K562 (cell line): ENCODE data around the gene ZFPM1. TPM values are rescaled to one million over a fixed set of nuclear protein-coding genes. Genes with fewer than 3 reads are reported as not detected.

ENCODE experiments used
- ATAC-seq: fragments of 200-7000 bp; cut with Tn5 transposase; 3 replicates; pipeline ENCODE4 v1.9.1; 2020; ENCODE audit warnings: moderate library complexity
- BruUV-seq: library from RNA; stranded (reverse); fragments of 400-500 nt; replicated peaks from 2 replicates; lab custom pipeline; 2021; lab: Mats Ljungman, UMichigan
- CTCF ChIA-PET: fragments of 300-600 bp; formaldehyde crosslinking; extraction: SDS; loops from one replicate; lab custom pipeline; 2021; ENCODE audit warnings: low intra/inter-chr PET ratio; lab: Yijun Ruan, JAX
- POLR2A ChIA-PET: fragments of 300-600, 350-650 bp; sonication (Branson Sonifier 250); formaldehyde crosslinking; extraction: SDS; loops from one replicate; lab custom pipeline; 2021; ENCODE audit warnings: antibody characterized with exemption, inconsistent platforms; lab: Yijun Ruan, JAX
- DNase-seq, 4 experiments: peaks; one replicate each; pipeline versions ENCODE4 v3.0.0 to v3.0.0-alpha.2; 2011 to 2018; ENCODE audit warnings: low spot score in 3 of 4, mixed read lengths in 3 of 4; ENCODE audit errors: extremely low read depth in 1 of 4
- FAIRE-seq: peaks from 2 replicates; lab custom pipeline; 2011; peaks lifted over from hg19 to GRCh38; lab: Jason Lieb, UNC
- H2AFZ ChIP-seq: 2 replicates; pipeline ENCODE4 v1.6.0; 2011; ENCODE audit warnings: low read depth, low read length, control low read depth, inconsistent platforms
- H3K27ac ChIP-seq: fragments of 200-600 bp; 3 replicates; pipeline ENCODE4 v1.8.0; 2011; ENCODE audit warnings: low read depth, mild to moderate bottlenecking, control low read depth, inconsistent platforms, low read length, moderate library complexity, mixed read lengths; ENCODE audit errors: extremely low read depth
- H3K27me3 ChIP-seq, 2 experiments: fragments of 300-600 bp in 1 of 2; 2 replicates in 1 of 2; 3 replicates in 1 of 2; pipeline versions ENCODE4 v1.6.0 to v1.8.0; 2011; ENCODE audit warnings: inconsistent platforms in 2 of 2, low read length in 2 of 2, mild to moderate bottlenecking in 1 of 2, mixed read lengths in 1 of 2, moderate library complexity in 1 of 2; ENCODE audit not compliant: control insufficient read depth in 2 of 2, insufficient read depth in 2 of 2
- H3K36me3 ChIP-seq: fragments of 300-600 bp; 3 replicates; pipeline ENCODE4 v1.8.0; 2011; ENCODE audit warnings: mild to moderate bottlenecking, low read length, inconsistent platforms; ENCODE audit not compliant: control insufficient read depth, insufficient read depth
- H3K4me1 ChIP-seq, 2 experiments: fragments of 200-600 bp in 1 of 2; replicated peaks in 1 of 2; 2 replicates in 1 of 2; 3 replicates in 1 of 2; pipeline versions ENCODE4 v1.5.1 to v1.8.0; 2011; ENCODE audit warnings: inconsistent platforms in 2 of 2, low read length in 2 of 2, mild to moderate bottlenecking in 1 of 2, mixed read lengths in 1 of 2, moderate library complexity in 1 of 2; ENCODE audit not compliant: control insufficient read depth in 2 of 2, insufficient read depth in 2 of 2
- H3K4me2 ChIP-seq: 2 replicates; pipeline ENCODE4 v1.6.1; 2011; ENCODE audit warnings: low read length, control low read depth, inconsistent platforms, mixed read lengths; ENCODE audit not compliant: insufficient read depth
- H3K4me3 ChIP-seq: fragments of 200-600 bp; sonication (generic), shearing (Covaris generic); 2 replicates; pipeline ENCODE4 v1.5.1; 2016; ENCODE audit warnings: control low read depth, inconsistent platforms
- H3K79me2 ChIP-seq: fragments of 200-600 bp; 3 replicates; pipeline ENCODE4 v1.8.0; 2011; ENCODE audit warnings: low read length, inconsistent platforms; ENCODE audit not compliant: control insufficient read depth, insufficient read depth
- H3K9ac ChIP-seq, 2 experiments: 2 replicates each; pipeline versions ENCODE4 v1.6.0 to v1.6.1; 2011; ENCODE audit warnings: low read depth in 2 of 2, low read length in 2 of 2, control low read depth in 1 of 2, inconsistent platforms in 1 of 2, mild to moderate bottlenecking in 1 of 2, mixed read lengths in 1 of 2; ENCODE audit not compliant: insufficient read depth in 1 of 2
- H3K9me1 ChIP-seq: one replicate; pipeline ENCODE4 v1.6.0; 2011; ENCODE audit warnings: inconsistent platforms, mild to moderate bottlenecking, low read length, moderate library complexity; ENCODE audit not compliant: control insufficient read depth, insufficient read depth
- H3K9me3 ChIP-seq: replicated peaks from 2 replicates; pipeline ENCODE4 v1.5.1; 2011; ENCODE audit warnings: low read depth, low read length, inconsistent platforms; ENCODE audit not compliant: control insufficient read depth, insufficient read depth
- H4K20me1 ChIP-seq: replicated peaks from 2 replicates; pipeline ENCODE4 v1.6.1; 2011; ENCODE audit warnings: low read length, inconsistent platforms, mixed read lengths; ENCODE audit not compliant: control insufficient read depth, insufficient read depth
- HNRNPLL ChIP-seq: fragments of 200-400 bp; formaldehyde crosslinking; IDR thresholded peaks from 2 replicates; pipeline ENCODE4 v1.6.1; 2017; ENCODE audit warnings: low read length, low read depth, mild to moderate bottlenecking; ENCODE audit not compliant: poor library complexity, severe bottlenecking
- SAP30 ChIP-seq: fragments of 200-600 bp; sonication (generic); IDR thresholded peaks from 2 replicates; pipeline ENCODE4 v1.6.1; 2012; ENCODE audit warnings: borderline replicate concordance, low read depth, mild to moderate bottlenecking, moderate library complexity, low read length, control low read depth, inconsistent platforms; ENCODE audit not compliant: insufficient read depth, poor library complexity, severe bottlenecking
- TEAD2 ChIP-seq: fragments of 450-650 bp; IDR thresholded peaks from 2 replicates; pipeline ENCODE4 v1.6.1; 2016; ENCODE audit warnings: missing genetic modification characterization, control low read depth, missing compliant biosample characterization
- ZC3H4 ChIP-seq: sonication (generic); formaldehyde crosslinking; IDR thresholded peaks from 2 replicates; pipeline ENCODE4 v1.9.0; 2021; ENCODE audit warnings: missing genetic modification reagents, borderline replicate concordance
- ZNF263 ChIP-seq: sonication (generic); formaldehyde crosslinking; IDR thresholded peaks from 2 replicates; pipeline ENCODE4 v1.8.0; 2022; ENCODE audit warnings: mild to moderate bottlenecking, missing genetic modification reagents, borderline replicate concordance
- ZNF324 ChIP-seq: fragments of 250-450 bp; sonication (Bioruptor Pico); IDR thresholded peaks from 2 replicates; pipeline ENCODE4 v1.4.0; 2020; ENCODE audit warnings: mild to moderate bottlenecking
- ZSCAN32 ChIP-seq: fragments of 450-650 bp; formaldehyde crosslinking; IDR thresholded peaks from 2 replicates; pipeline ENCODE4 v1.4.0; 2020; ENCODE audit warnings: mild to moderate bottlenecking, moderate library complexity
- WGBS: fragments of 100-300 bp; shearing (Covaris generic); methylation state at CpG from one replicate; pipeline ENCODE4 v1.1.6; 2016; ENCODE audit warnings: low coverage, mixed read lengths; ENCODE audit not compliant: insufficient coverage; ENCODE audit errors: missing lambda C conversion rate; 5-methylcytosine and 5-hydroxymethylcytosine counted together
- in situ Hi-C: fragments of 300-500 bp; cut with MboI; formaldehyde crosslinking; loops from 4 replicates; pipeline ENCODE4 v1.15.0; 2018; ENCODE audit warnings: inconsistent platforms, mixed read lengths
- intact Hi-C: fragments of 100-400 bp; cut with micrococcal nuclease; formaldehyde crosslinking; loops from 2 replicates; pipeline ENCODE4 v1.14.2; 2022
- polyA plus RNA-seq, 8 experiments: library from polyadenylated mRNA; depleted of rRNA in 4 of 8; stranded (reverse) in 5 of 8; unstranded in 3 of 8; fragments of >200 nt; fragmentation: Nextera tagmentation in 2 of 8; fragmentation: Illumina TruSeq in 1 of 8; extraction: Ambion mirVana in 2 of 8; extraction: Trizol in 1 of 8; gene quantifications; 2 replicates each; pipeline versions ENCODE4 v1.2.1 to v1.2.3, GENCODE V29; 2011 to 2014; ENCODE audit warnings: inconsistent platforms in 1 of 8, missing spikeins in 1 of 8
- total RNA-seq, 7 experiments: library from RNA; depleted of rRNA in 6 of 7; stranded (reverse); fragments of >200 nt in 6 of 7; fragmentation: Illumina TruSeq in 2 of 7; extraction: Trizol in 2 of 7; gene quantifications; 2 replicates each; pipeline versions ENCODE4 v1.2.1 to v1.2.3, GENCODE V29; 2011 to 2021; ENCODE audit warnings: low replicate concordance in 1 of 7
- TF ChIP-seq, protein P1 (sequence below): fragments of 450-650 bp; IDR thresholded peaks from 2 replicates; pipeline ENCODE4 v1.6.1; 2018; ENCODE audit warnings: mild to moderate bottlenecking, low read depth; ENCODE audit not compliant: partially characterized antibody
- TF ChIP-seq, protein P2 (sequence below): sonication (generic); formaldehyde crosslinking; IDR thresholded peaks from 2 replicates; pipeline ENCODE4 v1.8.0; 2022; ENCODE audit warnings: missing genetic modification reagents, mild to moderate bottlenecking, borderline replicate concordance
- TF ChIP-seq, protein P3 (sequence below): IDR thresholded peaks from 2 replicates; pipeline ENCODE4 v1.6.1; 2014; ENCODE audit warnings: antibody characterized with exemption

Gene ZFPM1
- total and polyA plus RNA-seq, 9 of the 15 experiments (the other 6 are each of a cell fraction or from before 2014, with no cell fraction given) = 0.03 to 35.9 (median 1.4) TPM

DNA sequence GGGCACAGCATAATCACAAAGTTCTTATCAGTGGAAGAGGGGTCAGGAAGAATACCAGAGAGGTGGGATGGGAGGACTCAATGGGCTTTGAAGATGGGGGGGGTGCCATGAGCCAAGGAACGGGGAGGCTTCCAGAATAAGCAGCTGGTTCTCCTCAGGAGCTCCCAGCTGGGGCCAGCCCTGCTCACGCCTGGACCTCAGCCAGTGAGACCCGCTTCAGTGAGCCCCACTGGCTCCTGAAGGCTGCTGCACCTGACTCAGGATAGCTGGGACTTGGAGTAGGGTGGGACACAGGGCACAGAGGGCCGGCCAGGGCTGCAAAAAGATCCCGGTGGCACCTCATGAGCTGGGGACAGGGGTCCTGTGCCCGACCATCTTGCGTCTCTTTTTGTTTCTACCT is 92.7 kb downstream of the ZFPM1 start:
- Histone ChIP-seq H4K20me1 (no peaks in the 10 kb centered on the region), H3K79me2 (no peaks in the 10 kb centered on the region), H3K9me3 (peaks cover 21% of the 10 kb centered on the region), H3K4me3 (no peak overlapping the region), H3K36me3 (no peaks in the 10 kb centered on the region), H3K27me3 (peaks cover 20 to 34% of the 10 kb centered on the region in 2 experiments; a peak in 4 of 5 replicates), H3K9ac (no peak overlapping the region), H3K4me2 (no peak overlapping the region), H3K4me1 (peaks cover 17 to 25% of the 10 kb centered on the region in 2 experiments; a peak in 4 of 5 replicates), H2AFZ (no peak overlapping the region), H3K27ac (no peak overlapping the region), H3K9me1 (no peaks in the 10 kb centered on the region)
- DNase-seq (no peak), FAIRE-seq (no peak), ATAC-seq (no peak)
- intact Hi-C loops (no loop called here), in situ Hi-C loops (no loop called here)
- POLR2A ChIA-PET = interaction anchor here (0.6 to 1.1 kb wide), 3 partner anchors 10 to 141 kb away, joined by 3 to 6 read pairs (median 3); no protein-coding TSS in a partner anchor
- CTCF ChIA-PET = no interaction called here
- TF ChIP-seq HNRNPLL (no peak), ZC3H4 (CRISPR knock-in tag) (no peak), TEAD2 (tag) (no peak), ZSCAN32 (CRISPR knock-in tag) (no peak), SAP30 (no peak), ZNF324 (CRISPR knock-in tag) (no peak), ZNF263 (CRISPR knock-in tag) (no peak)
- TF ChIP-seq, protein P1, sequence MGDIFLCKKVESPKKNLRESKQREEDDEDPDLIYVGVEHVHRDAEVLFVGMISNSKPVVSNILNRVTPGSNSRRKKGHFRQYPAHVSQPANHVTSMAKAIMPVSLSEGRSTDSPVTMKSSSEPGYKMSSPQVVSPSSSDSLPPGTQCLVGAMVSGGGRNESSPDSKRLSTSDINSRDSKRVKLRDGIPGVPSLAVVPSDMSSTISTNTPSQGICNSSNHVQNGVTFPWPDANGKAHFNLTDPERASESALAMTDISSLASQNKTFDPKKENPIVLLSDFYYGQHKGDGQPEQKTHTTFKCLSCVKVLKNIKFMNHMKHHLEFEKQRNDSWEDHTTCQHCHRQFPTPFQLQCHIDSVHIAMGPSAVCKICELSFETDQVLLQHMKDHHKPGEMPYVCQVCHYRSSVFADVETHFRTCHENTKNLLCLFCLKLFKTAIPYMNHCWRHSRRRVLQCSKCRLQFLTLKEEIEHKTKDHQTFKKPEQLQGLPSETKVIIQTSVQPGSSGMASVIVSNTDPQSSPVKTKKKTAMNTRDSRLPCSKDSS = no peak
- TF ChIP-seq, protein P2, sequence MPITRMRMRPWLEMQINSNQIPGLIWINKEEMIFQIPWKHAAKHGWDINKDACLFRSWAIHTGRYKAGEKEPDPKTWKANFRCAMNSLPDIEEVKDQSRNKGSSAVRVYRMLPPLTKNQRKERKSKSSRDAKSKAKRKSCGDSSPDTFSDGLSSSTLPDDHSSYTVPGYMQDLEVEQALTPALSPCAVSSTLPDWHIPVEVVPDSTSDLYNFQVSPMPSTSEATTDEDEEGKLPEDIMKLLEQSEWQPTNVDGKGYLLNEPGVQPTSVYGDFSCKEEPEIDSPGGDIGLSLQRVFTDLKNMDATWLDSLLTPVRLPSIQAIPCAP (CRISPR knock-in tag) = no peak
- TF ChIP-seq, protein P3, sequence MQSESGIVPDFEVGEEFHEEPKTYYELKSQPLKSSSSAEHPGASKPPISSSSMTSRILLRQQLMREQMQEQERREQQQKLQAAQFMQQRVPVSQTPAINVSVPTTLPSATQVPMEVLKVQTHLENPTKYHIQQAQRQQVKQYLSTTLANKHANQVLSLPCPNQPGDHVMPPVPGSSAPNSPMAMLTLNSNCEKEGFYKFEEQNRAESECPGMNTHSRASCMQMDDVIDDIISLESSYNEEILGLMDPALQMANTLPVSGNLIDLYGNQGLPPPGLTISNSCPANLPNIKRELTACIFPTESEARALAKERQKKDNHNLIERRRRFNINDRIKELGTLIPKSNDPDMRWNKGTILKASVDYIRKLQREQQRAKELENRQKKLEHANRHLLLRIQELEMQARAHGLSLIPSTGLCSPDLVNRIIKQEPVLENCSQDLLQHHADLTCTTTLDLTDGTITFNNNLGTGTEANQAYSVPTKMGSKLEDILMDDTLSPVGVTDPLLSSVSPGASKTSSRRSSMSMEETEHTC = no peak
- 4% methylated on average over 7 of the region's 7 CpGs for WGBS
- no TSS peak for BruUV-seq
